Endometrium (tissue), 2 donors: Measurements from ENCODE around the gene ATF7IP2.
"Not testable (repeated sequence)": the region's sequence is repeated elsewhere in the genome, so short reads cannot be mapped to it uniquely, and the experiment has no call there.

ENCODE experiments used
- FAIRE-seq: peaks from 2 replicates; lab custom pipeline; 2012; peaks lifted over from hg19 to GRCh38; lab: Jason Lieb, UNC
- donor health status: control.
- donor health status: control.

ATF7IP2 gene

GRCh38 chr16:10373556-10373955, 12.3 kb upstream of the ATF7IP2 start:
- no peak for FAIRE-seq

- FAIRE-seq, result no peak
These were observed 9.6 kb upstream of the ATF7IP2 start for GRCh38 chr16:10376229-10376628.

GRCh38 chr16:10383626-10384025, 2.2 kb upstream of the ATF7IP2 start:
- FAIRE-seq, result no peak

DNA sequence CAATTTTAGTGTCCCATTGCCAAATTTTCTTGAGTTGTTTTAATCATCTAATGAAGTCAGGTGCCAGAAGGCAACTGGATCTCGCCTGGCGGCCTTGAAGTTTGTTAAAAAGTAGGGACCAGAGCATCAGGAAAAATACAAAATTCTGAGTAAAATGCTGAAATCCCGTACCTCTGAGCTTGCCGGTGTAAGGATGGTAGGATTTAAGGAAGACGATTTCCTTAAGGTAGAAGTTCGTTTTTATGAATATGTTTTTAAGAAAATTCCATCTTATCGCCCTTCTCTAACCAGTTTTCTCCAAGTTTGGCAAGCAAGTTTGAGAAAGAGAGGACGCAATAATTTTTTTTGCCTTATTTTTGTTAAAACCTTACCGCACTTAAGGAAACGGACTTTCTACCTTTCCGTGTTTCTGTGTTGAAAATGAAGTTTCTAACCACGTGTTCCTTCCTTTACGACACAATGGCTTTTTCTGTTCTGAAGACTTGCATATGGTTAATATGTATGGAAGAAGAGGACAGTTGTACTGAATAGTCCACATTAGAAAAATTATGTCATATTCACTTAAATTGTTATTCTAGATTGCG, 748 bp downstream of the ATF7IP2 start:
- FAIRE-seq, result no peak

- no peak for FAIRE-seq
These were observed 1.3 kb downstream of the ATF7IP2 start for GRCh38 chr16:10387188-10387617.

- no peak for FAIRE-seq
These were observed 3.1 kb downstream of the ATF7IP2 start for GRCh38 chr16:10388988-10389387.

DNA sequence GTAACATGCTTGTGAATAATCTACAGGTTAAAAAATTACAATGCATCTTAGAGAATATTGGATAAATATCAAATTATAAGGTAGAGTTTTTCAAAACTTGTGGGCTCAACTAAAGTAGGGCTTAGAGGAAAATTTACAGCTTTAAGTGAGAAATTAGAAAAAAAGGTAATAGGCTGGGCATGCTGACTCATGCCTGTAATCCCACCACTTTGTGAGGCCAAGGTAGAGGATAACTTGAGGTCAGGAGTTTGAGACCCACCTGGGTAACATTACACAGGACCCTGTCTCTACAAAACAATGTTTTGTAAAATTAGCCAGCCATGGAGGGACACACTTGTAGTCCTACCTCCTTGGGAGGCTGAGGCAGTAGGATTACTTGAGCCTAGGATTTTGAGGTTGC, 4.5 kb downstream of the ATF7IP2 start:
- FAIRE-seq, result no peak

DNA sequence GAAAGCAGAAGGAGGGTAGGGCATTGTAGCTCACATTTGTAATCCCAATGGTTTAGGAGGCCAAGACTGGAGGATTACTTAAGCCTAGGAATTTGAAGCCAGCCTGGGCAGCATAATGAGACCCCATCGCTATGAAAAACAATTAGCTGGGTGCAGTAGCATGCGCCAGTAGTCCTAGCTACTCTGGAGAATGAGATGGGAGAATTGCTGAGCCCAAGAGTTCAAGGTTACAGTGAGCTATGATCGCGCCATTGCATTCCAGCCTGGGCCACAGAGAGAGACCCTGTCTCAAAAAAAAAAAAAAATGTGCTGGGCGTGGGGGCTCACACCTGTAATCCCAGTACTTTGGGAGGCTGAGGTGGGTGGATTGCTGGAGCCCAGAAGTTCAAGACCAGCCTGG, 5.0 kb downstream of the ATF7IP2 start:
- no peak for FAIRE-seq

- FAIRE-seq, result no peak
These were observed 5.5 kb downstream of the ATF7IP2 start for GRCh38 chr16:10391339-10391738.

DNA sequence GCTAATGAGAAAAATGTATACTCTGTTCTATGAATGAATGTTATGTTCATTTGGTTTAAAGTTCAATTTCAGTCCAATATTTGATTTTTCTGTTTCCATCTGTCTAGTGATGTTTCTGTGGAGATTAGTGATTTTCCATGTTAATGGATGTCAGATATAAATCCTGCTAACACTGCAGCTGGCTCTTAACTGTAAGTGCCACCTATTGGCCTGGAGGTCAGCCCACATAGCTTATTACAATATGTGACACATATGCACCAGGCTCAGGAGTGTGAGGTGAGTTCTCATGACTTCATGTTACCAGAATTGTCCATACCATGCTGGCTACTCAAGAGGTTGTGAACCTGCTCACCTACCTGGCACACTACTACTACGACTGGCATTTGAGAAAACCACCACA, 17.1 kb downstream of the ATF7IP2 start:
- FAIRE-seq, result no peak

- FAIRE-seq, result no peak
These were observed 19.6 kb downstream of the ATF7IP2 start for GRCh38 chr16:10405386-10405939.

DNA sequence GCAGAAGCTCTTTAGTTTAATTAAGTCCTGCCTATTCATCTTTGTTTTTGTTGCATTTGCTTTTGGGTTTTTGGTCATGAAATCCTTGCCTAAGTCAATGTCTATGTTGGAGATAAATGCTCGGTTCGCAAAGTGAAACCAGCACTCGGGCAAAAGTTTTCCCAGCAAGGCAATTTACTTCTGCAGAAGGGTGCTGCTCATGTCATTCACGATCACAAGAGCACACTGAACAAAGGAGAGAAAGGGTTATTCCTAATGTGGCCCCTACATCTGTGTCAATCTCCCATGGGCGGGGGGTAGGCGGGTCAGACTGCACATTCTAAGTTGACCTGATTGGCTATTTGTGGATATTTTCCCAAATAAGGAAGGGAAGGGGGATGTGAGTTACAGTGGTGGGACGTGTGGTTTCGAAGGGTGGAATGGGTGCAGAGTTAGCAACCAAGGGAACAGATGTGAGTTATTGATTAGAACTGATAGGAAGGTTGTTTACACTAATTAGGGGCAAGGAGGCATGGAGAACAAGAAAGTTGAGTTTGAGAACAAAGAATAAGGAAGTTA, 23.0 kb downstream of the ATF7IP2 start:
- FAIRE-seq, result no peak

DNA sequence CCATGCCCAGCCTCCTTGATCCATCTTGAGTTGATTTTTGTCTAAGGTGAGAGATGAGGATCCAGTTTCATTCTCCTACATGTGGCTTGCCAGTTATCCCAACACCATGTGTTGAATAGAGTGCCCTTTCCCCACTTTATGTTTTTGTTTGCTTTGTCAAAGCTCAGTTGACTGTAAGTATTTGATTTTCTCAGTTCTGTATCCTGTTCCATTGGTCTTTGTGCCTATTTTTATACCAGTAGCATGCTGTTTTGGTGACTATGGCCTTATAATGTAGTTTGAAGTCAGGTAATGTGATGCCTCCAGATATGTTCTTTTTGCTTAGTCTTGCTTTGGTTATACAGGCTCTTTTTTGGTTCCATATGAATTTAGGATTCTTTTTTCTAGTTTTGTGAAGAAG, 23.9 kb downstream of the ATF7IP2 start:
- not testable (repeated sequence) for FAIRE-seq

DNA sequence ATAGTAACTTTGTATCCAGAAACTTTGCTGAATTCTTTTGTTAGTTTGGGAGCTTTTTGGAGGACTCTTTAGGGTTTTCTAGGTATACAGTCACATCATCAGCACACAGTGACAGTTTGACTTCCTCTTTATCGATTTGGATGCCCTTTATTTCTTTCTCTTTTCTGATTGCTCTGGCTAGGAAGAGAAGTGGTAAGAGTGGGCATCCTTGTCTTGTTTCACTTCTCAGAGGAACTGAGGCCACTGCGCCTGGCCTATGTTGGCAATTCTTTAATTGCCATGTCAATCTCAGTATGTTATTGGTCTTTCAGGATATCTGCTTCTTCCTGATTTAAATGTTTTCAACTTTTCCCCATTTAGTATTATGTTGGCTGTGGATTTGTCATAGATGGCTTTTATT, 24.6 kb downstream of the ATF7IP2 start:
- no peak for FAIRE-seq

DNA sequence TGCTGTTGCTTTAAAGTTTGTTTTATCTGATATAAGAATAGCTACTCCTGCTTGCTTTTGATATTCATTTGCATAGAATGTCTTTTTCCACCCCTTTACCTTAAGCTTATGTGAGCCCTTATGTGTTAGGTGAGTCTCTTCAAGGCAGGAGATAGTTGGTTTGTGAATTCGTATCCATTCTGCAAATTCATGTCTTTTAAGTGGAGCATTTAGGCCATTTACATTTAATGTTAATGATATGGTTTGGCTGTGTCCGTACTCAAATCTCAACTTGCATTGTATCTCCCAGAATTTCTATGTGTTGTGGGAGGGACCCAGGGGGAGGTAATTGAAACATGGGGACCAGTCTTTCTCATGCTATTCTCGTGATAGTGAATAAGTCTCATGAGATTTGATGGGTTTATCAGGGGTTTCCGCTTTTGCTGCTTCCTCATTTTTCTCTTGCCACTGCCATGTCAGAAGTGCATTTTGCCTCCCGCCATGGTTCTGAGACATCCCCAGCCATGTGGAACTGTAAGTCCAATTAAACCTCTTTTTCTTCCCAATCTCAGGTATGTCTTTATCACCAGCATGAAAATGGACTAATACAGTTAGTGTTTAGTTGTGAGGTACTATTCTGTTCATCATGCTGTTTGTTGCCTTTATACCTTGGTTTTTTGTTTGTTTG, 27.2 kb downstream of the ATF7IP2 start:
- FAIRE-seq, result no peak

- not testable (repeated sequence) for FAIRE-seq
These were observed 32.3 kb downstream of the ATF7IP2 start for GRCh38 chr16:10418204-10418603.

DNA sequence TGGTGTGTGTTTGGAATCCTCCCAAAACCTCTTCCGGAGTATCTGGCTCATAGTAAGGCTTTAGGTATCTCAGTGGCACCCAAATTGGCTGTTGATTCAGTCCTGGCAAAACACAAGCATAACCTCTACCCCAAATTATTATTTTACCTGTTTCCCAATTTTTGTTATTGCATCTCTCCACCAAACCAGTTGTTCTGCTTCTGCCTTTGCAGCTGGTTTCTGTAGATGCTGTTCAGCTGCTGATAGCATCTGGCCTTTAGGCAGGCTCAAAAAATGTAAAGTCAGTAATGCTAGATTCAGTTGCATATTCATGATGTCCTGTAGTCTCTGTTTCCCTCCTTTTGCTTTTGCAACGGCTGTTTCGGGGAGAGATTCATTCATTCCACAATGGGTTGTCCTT, 33.8 kb downstream of the ATF7IP2 start:
- FAIRE-seq, result no peak

DNA sequence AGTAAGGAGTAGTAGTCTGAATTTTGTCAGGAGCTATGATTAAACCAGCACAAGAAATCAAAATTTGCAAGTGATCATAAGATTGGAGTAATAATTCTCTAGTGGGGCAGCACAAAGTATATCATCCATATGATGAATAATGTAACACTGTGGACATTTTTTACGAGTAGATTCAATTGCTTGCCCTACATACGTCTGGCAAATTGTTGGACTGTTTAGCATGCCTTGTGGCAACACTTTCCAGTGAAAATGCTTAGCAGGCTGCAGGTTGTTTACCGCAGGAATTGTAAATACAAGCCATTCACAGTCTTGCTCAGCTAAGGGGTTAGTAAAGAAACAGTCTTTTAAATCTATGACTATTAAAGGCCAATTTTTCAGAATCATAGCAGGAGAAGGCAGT, 35.7 kb downstream of the ATF7IP2 start:
- no peak for FAIRE-seq

DNA sequence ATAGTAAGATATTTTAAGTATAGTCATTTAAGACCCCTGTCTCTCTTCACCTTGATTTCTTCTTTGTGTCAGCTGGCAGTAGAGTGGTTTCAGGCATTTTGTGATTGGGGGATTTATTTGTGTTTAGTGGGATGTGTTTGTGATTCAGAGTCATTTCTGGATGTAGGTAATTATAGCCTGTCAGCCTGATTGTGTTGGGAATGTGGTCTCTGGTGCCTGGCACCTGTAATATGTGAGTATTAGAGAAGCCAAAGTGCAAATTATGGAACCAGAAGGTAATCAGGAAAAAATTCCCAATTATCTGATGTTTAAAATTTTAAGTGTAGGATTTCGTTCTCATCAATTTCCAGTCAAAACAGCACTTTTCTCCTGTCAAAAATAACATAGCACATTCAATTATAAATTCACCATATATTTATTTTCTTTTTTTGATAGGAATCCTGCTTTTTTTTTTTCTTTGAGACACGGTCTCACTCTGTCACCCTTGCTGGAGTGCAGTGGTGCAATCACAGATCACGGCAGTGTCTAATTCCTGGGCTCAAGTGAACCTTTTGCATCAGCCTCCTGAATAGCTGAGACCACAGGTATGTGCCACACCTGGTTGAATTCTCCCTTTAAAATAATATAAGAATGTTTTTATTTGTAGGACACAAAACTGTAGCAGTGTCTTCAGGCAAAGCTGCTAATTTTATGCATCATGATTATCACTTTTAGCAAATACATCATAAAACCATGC, 42.7 kb downstream of the ATF7IP2 start:
- FAIRE-seq, result no peak

GRCh38 chr16:10429299-10429969, 43.6 kb downstream of the ATF7IP2 start:
- FAIRE-seq, result peak; percentile 58

DNA sequence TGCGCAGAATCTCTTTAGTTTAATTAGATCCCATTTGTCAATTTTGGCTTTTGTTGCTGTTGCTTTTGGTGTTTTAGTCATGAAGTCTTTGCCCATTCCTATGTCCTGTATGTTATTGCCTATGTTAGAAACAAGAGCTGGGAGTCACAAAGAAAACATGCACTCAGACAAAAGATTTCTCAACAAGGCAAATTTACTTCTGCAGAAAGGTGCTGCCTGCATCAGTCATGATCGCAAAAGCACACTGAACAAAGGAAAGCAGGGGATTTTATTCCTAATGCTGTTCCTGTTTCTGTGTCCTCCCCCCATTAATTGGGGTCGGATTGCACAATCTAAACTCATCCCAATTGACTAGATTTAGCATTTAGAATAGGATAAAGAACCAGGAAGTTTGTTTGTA, 55.9 kb downstream of the ATF7IP2 start:
- FAIRE-seq, result no peak

DNA sequence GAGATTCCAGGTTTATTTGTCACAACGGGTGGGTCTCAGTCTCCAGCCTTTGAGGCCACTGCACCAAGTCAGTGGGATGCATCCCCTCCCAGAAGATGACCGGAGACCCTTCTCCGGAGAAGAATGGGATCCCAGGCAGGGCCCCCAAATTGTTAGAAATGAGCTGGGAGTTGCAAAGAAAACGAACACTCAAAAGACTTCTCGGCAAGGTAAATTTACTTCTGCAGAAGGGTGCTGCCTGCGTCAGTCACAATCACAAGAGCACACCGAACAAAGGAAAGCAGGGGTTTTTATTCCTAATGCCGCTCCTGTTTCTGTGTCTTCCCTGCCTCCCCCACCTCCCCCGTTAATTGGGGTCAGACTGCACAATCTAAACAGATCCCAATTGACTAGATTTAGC, 61.4 kb downstream of the ATF7IP2 start:
- no peak for FAIRE-seq
